Tibial artery (tissue), 4 donors: ENCODE results near the gene UNC93B1.
"Not testable (repeated sequence)": the region's sequence is repeated elsewhere in the genome, so short reads cannot be mapped to it uniquely, and the experiment has no call there.

Source experiments
- DNase-seq, 2 donors: peaks; one replicate each; pipeline ENCODE4 v3.0.0-alpha.2; 2019
- H3K27ac ChIP-seq, 2 donors: fragments of 200-600 bp; sonication (generic) in 1 of 2; 1 replicate in 1 of 2; 2 replicates in 1 of 2; pipeline ENCODE4 v1.5.1; 2018 to 2019; ENCODE audit warnings: mild to moderate bottlenecking in 1 of 2
- H3K27me3 ChIP-seq, 2 donors: fragments of 200-600 bp; sonication (generic) in 1 of 2; one replicate each; pipeline versions ENCODE4 v1.5.1 to v1.6.0; 2016 to 2019
- H3K36me3 ChIP-seq, 3 donors: fragments of 200-600 bp; sonication (generic) in 2 of 3; one replicate each; pipeline ENCODE4 v1.5.1; 2016 to 2019; ENCODE audit warnings: mild to moderate bottlenecking in 2 of 3
- H3K4me1 ChIP-seq, 4 donors: fragments of 200-600 bp; sonication (generic) in 2 of 4; 1 replicate in 3 of 4; 2 replicates in 1 of 4; pipeline ENCODE4 v1.5.1; 2016 to 2019
- H3K4me3 ChIP-seq, 2 donors: fragments of 200-600 bp; sonication (generic) in 1 of 2; 1 replicate in 1 of 2; 2 replicates in 1 of 2; pipeline ENCODE4 v1.5.1; 2018 to 2019; ENCODE audit warnings: mild to moderate bottlenecking in 2 of 2
- H3K9me3 ChIP-seq, 3 donors: fragments of 200-600 bp; sonication (generic) in 1 of 3; one replicate each; pipeline ENCODE4 v1.5.1; 2016 to 2019
- intact Hi-C: fragments of 100-400 bp; cut with DNase I; formaldehyde crosslinking; loops from one replicate; pipeline ENCODE4 v1.15.0; 2023; ENCODE audit warnings: low total_unique reads
- TF ChIP-seq, protein P1 (sequence below), 2 experiments: fragments of 200-600 bp in 1 of 2; fragments of 450-650 bp in 1 of 2; IDR thresholded peaks; one replicate each; pipeline ENCODE4 v1.5.1; 2017 to 2019; ENCODE audit warnings: antibody characterized with exemption in 2 of 2, mild to moderate bottlenecking in 1 of 2, moderate library complexity in 1 of 2

The UNC93B1 gene

DNA sequence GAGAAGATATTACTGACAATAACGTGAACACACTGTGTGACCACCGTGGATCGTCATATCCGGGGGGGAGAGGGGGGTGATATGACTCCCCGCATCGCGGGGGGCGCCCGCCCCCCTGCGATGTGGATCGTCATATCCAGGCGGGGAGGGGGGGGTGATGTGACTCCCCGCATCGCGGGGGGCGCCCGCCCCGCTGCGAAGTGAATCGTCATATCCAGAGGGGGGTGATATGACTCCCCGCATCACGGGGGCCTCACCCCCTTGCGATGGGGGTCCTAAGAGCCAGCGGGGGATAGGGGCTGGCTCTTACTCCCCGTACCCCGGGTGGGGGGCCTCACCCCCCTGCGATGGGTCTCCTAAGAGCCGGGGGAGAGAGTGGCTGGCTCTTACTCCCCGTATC is 19.9 kb downstream of the UNC93B1 start:
- no peak for DNase-seq
- H3K9me3 ChIP-seq: no peaks in the 10 kb centered on the region

DNA sequence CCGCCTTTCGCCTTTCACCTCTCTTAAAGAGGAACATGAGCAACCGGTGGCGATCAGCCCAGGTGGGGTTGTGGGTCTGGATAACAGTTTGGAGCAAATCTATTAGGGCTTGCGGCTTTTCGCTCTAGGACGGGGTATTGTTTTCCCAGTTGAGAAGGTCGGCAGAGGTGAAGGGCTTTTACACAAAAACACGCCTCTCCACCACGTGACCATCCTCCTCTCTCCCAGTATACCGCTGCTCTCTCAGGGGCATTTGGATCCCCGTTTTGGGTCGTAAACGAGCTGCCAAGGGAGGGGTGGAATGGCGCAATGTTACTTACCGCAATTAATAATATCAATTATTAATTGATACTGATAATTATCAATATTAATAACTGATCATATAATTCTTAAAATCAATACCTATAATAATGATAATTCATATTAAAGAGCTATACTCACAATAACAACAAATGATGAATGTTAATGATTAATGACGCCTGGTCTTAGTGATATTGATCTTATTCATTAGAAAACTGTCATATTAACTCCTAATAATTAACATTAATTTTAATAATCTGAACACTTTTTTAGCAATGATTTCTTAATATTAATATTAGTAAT is 21.5 kb downstream of the UNC93B1 start:
- H3K4me1 ChIP-seq, intact Hi-C loops, H3K36me3 ChIP-seq, DNase-seq, H3K27ac ChIP-seq, H3K9me3 ChIP-seq, H3K4me3 ChIP-seq: not testable (repeated sequence)
- H3K27me3 ChIP-seq: peaks cover 0 to 22% of the 10 kb centered on the region in 2 donors

More for the DNA sequence above, 19.9 kb downstream of the UNC93B1 start:
- peaks cover 0 to 16% of the 10 kb centered on the region in 2 donors for H3K27me3 ChIP-seq
- intact Hi-C loops: no loop called here
- TF ChIP-seq, protein P1, sequence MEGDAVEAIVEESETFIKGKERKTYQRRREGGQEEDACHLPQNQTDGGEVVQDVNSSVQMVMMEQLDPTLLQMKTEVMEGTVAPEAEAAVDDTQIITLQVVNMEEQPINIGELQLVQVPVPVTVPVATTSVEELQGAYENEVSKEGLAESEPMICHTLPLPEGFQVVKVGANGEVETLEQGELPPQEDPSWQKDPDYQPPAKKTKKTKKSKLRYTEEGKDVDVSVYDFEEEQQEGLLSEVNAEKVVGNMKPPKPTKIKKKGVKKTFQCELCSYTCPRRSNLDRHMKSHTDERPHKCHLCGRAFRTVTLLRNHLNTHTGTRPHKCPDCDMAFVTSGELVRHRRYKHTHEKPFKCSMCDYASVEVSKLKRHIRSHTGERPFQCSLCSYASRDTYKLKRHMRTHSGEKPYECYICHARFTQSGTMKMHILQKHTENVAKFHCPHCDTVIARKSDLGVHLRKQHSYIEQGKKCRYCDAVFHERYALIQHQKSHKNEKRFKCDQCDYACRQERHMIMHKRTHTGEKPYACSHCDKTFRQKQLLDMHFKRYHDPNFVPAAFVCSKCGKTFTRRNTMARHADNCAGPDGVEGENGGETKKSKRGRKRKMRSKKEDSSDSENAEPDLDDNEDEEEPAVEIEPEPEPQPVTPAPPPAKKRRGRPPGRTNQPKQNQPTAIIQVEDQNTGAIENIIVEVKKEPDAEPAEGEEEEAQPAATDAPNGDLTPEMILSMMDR (IDR thresholded peaks at IDR 0.05): no peak
- no peaks in the 10 kb centered on the region for H3K4me1 ChIP-seq
- no peak overlapping the region for H3K27ac ChIP-seq
- H3K4me3 ChIP-seq: no peak overlapping the region
- H3K36me3 ChIP-seq: no peaks in the 10 kb centered on the region

DNA sequence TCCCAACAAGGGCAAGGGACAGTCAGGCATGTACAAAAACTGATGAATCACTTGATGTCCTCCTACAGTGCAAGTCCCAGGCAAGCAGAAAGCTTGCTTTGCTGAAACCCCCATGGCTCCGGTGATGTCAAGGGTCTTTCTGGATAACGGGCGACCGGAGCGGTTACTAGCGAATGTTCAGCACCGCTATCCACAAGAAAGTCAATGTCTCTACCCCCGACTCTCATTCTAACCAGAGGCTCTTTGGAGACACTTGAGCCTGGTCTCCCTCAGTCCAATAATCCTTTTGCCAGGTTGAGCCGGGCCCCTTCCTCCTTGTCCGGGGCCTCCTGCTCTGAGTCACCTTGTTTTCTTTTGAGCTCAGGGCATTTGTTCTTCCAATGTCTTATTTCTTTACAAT is 22.7 kb downstream of the UNC93B1 start:
- H3K4me1 ChIP-seq, H3K9me3 ChIP-seq, H3K4me3 ChIP-seq, intact Hi-C loops, H3K36me3 ChIP-seq, H3K27ac ChIP-seq, DNase-seq: not testable (repeated sequence)
- H3K27me3 ChIP-seq: peaks cover 0 to 28% of the 10 kb centered on the region in 2 donors

DNA sequence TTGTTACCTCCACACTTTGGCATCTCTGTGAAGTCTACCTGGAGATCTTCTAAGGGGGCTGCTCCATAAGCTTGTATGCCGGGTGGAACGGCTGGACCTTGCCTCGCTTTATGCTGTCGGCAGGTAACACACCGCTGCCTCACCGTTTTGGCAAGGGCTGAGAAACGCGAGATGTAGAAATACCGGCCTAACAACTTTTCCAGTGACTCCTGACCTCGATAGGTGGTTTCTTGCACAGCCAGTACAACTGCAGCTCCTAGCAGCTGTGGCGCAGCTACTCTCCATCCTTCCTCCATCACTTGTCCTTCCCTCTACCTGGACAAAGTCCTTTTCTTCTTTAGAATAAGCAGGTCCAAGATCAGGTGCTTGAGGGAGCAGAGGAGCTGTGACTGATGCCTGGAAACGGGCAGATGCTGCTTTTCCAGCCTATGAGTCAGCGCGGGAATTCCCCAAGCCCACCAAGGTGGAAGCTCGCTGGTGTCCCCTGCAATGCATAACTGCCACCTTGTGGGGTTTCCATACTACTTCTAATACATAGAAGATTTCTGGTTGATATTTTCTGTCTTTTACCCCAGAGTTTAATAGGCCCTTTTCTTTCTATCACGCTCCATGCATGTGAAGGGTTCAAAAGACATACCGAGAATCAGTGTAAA is 25.0 kb downstream of the UNC93B1 start:
- H3K9me3 ChIP-seq, intact Hi-C loops, H3K27ac ChIP-seq, H3K36me3 ChIP-seq, H3K4me3 ChIP-seq, H3K4me1 ChIP-seq, DNase-seq: not testable (repeated sequence)
- H3K27me3 ChIP-seq: peaks cover 0 to 17% of the 10 kb centered on the region in 2 donors

DNA sequence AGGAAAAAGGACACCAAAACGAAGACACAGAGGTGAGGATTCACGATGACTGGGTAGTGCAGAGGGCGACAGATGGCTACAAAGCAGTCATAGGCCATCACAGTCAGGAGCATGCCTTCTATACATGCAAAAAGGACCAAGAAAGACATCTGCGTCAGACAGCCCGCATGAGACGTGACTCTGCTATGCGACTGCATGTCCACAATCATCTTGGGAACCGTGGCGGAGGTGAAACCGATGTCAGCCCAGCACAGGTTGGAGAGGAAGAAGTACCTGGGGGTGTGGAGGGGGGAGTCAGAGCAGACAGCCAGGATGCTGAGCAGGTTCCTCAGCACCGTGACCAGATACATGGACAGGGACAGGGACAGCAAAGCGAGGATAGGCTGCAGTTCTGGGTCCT is 29.2 kb downstream of the UNC93B1 start:
- H3K9me3 ChIP-seq, H3K27ac ChIP-seq: not testable (repeated sequence)

DNA sequence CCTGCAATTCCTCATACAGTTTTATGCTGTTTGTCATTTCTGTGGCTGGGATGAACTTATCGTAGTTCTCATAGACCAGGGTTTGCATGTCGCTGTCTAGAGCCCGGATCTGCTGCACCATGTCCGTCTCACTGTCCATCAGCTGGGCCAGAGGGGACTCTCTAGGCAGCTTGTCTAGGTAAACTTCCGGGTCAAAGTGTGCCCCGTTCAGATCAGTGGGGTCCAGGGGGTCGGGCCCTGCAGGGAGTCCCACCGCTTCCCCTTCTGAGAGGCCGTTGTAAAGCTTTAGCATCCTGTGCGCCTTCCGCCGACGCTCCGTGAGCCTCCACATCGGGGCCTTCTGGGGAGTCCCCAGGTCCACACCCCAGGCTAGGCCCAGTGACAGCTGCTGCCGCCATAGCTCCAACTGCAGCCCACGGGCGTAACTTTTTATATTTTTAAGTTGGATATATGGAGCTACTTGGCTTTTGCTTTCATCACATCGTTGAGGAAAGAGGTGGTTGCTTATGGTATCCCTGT is 38.0 kb downstream of the UNC93B1 start:
- H3K4me3 ChIP-seq, intact Hi-C loops, H3K4me1 ChIP-seq, H3K27ac ChIP-seq, H3K27me3 ChIP-seq, H3K36me3 ChIP-seq, DNase-seq, H3K9me3 ChIP-seq: not testable (repeated sequence)

More for the DNA sequence above, 29.2 kb downstream of the UNC93B1 start:
- DNase-seq, H3K4me3 ChIP-seq, H3K4me1 ChIP-seq, intact Hi-C loops, H3K36me3 ChIP-seq: not testable (repeated sequence)
- H3K27me3 ChIP-seq: peaks cover 0 to 14% of the 10 kb centered on the region in 2 donors

DNA sequence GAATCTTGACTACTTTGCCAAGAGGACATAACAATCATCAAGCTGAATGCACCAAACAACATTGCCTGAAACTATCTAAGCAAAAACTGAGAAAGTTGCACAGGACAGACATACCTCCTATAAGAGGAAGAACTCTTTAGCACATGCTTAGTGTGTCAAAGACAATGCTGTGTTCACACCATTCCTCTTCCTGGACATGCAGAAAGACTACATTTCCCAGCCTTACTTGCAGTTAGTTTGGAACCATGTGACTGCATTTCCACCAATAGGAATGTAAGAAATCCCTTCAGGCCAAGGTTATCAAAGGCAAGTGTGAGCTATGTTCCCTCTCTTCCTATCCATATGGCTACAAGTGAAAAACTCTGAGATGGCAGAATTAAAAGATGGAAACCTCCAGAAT is 39.2 kb downstream of the UNC93B1 start:
- H3K4me1 ChIP-seq, intact Hi-C loops, DNase-seq, H3K9me3 ChIP-seq, H3K36me3 ChIP-seq, H3K4me3 ChIP-seq, H3K27ac ChIP-seq: not testable (repeated sequence)
- H3K27me3 ChIP-seq: peaks cover 0 to 12% of the 10 kb centered on the region in 2 donors

DNA sequence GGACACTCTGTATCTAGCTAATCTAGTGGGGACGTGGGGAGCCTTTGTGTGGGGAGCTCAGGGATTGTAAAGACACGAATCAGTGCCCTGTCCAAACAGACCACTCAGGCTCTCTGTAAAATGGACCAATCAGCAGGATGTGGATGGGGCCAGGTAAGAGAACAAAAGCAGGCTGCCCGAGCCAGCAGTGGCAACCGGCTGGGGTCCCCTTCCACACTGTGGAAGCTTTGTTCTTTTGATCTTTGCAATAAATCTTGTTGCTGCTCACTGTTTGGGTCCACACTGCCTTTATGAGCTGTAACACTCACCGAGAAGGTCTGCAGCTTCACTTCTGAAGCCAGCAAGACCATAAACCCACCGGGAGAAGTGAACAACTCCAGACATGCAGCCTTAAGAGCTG is 40.0 kb downstream of the UNC93B1 start:
- H3K4me3 ChIP-seq, DNase-seq, intact Hi-C loops, H3K4me1 ChIP-seq, H3K9me3 ChIP-seq, H3K36me3 ChIP-seq, H3K27ac ChIP-seq: not testable (repeated sequence)
- peaks cover 0 to 14% of the 10 kb centered on the region in 2 donors for H3K27me3 ChIP-seq

DNA sequence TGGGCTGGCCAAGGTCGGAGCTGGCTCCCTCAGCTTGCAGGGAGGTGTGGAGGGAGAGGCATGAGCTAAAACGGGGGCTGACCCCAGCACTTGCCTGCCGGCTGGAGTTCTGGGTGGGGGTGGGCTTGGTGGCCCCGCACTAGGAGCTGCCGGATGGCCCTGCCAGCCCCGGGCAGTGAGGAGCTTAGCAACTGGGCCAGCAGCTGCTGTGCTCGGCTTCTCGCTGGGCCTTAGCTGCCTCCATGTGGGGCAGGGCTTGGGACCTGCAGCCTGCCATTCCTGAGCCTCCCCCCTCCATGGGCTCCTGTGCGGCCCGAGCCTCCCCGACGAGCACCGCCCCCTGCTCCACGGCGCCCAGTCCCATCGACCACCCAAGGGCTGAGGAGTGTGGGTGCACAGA is 40.7 kb downstream of the UNC93B1 start:
- H3K27me3 ChIP-seq: peaks cover 0 to 14% of the 10 kb centered on the region in 2 donors
- H3K36me3 ChIP-seq, H3K9me3 ChIP-seq, H3K4me3 ChIP-seq, intact Hi-C loops, H3K27ac ChIP-seq, DNase-seq, H3K4me1 ChIP-seq: not testable (repeated sequence)

DNA sequence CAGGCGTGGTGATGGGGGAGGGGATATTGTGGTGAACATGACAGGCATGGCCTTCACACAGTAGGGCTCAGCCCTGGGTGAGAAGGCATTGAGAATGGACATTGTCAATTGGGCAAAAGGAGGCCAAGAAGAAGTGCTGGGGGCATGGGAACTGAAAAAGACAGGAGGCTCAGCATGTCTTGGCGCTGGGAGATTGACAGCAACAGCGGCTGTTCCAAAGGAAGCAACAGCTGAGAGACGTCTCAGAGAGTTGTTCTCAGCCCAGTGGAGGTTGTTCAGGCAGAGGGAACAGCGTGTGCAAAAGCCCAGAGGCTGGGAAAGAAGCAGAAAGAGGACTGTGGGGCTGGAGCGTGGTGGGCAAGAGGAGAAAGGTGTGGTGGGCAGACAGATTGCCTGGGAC is 47.7 kb downstream of the UNC93B1 start:
- H3K36me3 ChIP-seq, H3K27ac ChIP-seq, DNase-seq, intact Hi-C loops, H3K9me3 ChIP-seq, H3K4me3 ChIP-seq, H3K4me1 ChIP-seq: not testable (repeated sequence)
- H3K27me3 ChIP-seq: peaks cover 0 to 20% of the 10 kb centered on the region in 2 donors
